IMR-90 (cell line): ENCODE measurements around the gene MYBL2. TPM values are rescaled to one million over a fixed set of nuclear protein-coding genes. Genes with fewer than 3 reads are reported as not detected.

Source experiments
- ATAC-seq: fragments of 200-7000 bp; cut with Tn5 transposase; 2 replicates; pipeline ENCODE4 v1.9.1; 2020; ENCODE audit warnings: low read depth, mild to moderate bottlenecking, moderate library complexity
- BruUV-seq: library from RNA; stranded (reverse); fragments of 400-500 nt; replicated peaks from 2 replicates; lab custom pipeline; 2021; lab: Mats Ljungman, UMichigan
- CTCF ChIA-PET: fragments of 300-600 bp; formaldehyde crosslinking; extraction: SDS; loops from one replicate; lab custom pipeline; 2021; ENCODE audit warnings: antibody characterized with exemption; lab: Yijun Ruan, JAX
- POLR2A ChIA-PET: fragments of 300-600 bp; sonication (Branson Sonifier 250); formaldehyde crosslinking; loops from one replicate; lab custom pipeline; 2022; ENCODE audit warnings: antibody characterized with exemption; ENCODE audit not compliant: unreplicated experiment; lab: Charles Lee
- DNase-seq: peaks from one replicate; pipeline ENCODE4 v3.0.0; 2013
- H2AFZ ChIP-seq: replicated peaks from 2 replicates; pipeline ENCODE3; 2013; ENCODE audit warnings: low read length, mild to moderate bottlenecking; ENCODE audit not compliant: poor library complexity
- H2AK5ac ChIP-seq: 2 replicates; pipeline ENCODE4 v1.6.1; 2013; ENCODE audit warnings: low read depth, low read length, inconsistent platforms
- H2AK9ac ChIP-seq: replicated peaks from 2 replicates; pipeline ENCODE3; 2013; ENCODE audit warnings: mild to moderate bottlenecking, low read depth, low read length, moderate library complexity; ENCODE audit not compliant: poor library complexity
- H2BK120ac ChIP-seq: 2 replicates; pipeline ENCODE4 v1.6.1; 2013; ENCODE audit warnings: low read depth, low read length, inconsistent platforms
- H2BK15ac ChIP-seq: 3 replicates; pipeline ENCODE4 v1.6.1; 2013; ENCODE audit warnings: low read depth, low read length, inconsistent platforms
- H2BK20ac ChIP-seq: 2 replicates; pipeline ENCODE4 v1.6.1; 2013; ENCODE audit warnings: low read depth, mild to moderate bottlenecking, inconsistent platforms, low read length, moderate library complexity
- H2BK5ac ChIP-seq: 2 replicates; pipeline ENCODE4 v1.6.1; 2013; ENCODE audit warnings: mild to moderate bottlenecking, low read depth, low read length, inconsistent platforms; ENCODE audit not compliant: poor library complexity, severe bottlenecking
- H3K14ac ChIP-seq: replicated peaks from 2 replicates; pipeline ENCODE4 v1.6.1; 2013; ENCODE audit warnings: low read depth, low read length, inconsistent platforms
- H3K18ac ChIP-seq: 2 replicates; pipeline ENCODE4 v1.6.1; 2013; ENCODE audit warnings: low read depth, low read length, control low read depth
- H3K23ac ChIP-seq: 2 replicates; pipeline ENCODE4 v1.6.1; 2013; ENCODE audit warnings: low read depth, low read length, inconsistent platforms
- H3K27ac ChIP-seq: 2 replicates; pipeline ENCODE4 v1.5.1; 2013; ENCODE audit warnings: mild to moderate bottlenecking, control low read depth, low read length; ENCODE audit not compliant: insufficient read depth
- H3K27me3 ChIP-seq: 2 replicates; pipeline ENCODE4 v1.6.1; 2013; ENCODE audit warnings: low read length; ENCODE audit not compliant: control insufficient read depth, insufficient read depth
- H3K36me3 ChIP-seq: 2 replicates; pipeline ENCODE4 v1.6.1; 2013; ENCODE audit warnings: low read length, mixed read lengths; ENCODE audit not compliant: control insufficient read depth, insufficient read depth
- H3K4ac ChIP-seq: 2 replicates; pipeline ENCODE4 v1.6.1; 2013; ENCODE audit warnings: low read depth, low read length, inconsistent platforms
- H3K4me1 ChIP-seq: 2 replicates; pipeline ENCODE4 v1.6.1; 2013; ENCODE audit warnings: low read length, mixed read lengths; ENCODE audit not compliant: control insufficient read depth, insufficient read depth
- H3K4me2 ChIP-seq: 2 replicates; pipeline ENCODE4 v1.6.1; 2013; ENCODE audit warnings: low read depth, mild to moderate bottlenecking, control low read depth, low read length, moderate library complexity
- H3K4me3 ChIP-seq: 2 replicates; pipeline ENCODE4 v1.5.1; 2013; ENCODE audit warnings: low read depth, mild to moderate bottlenecking, control low read depth, low read length, moderate library complexity; ENCODE audit not compliant: insufficient read depth
- H3K56ac ChIP-seq: 2 replicates; pipeline ENCODE4 v1.6.1; 2013; ENCODE audit warnings: low read length, inconsistent platforms; ENCODE audit not compliant: insufficient read depth; ENCODE audit errors: extremely low read depth
- H3K79me1 ChIP-seq, 2 experiments: 2 replicates each; pipeline ENCODE4 v1.6.1; 2013; ENCODE audit warnings: low read length in 2 of 2, inconsistent platforms in 1 of 2, low read depth in 1 of 2
- H3K9ac ChIP-seq: 2 replicates; pipeline ENCODE4 v1.6.1; 2013; ENCODE audit warnings: low read depth, low read length, control low read depth
- H3K9me1 ChIP-seq: 2 replicates; pipeline ENCODE4 v1.6.1; 2013; ENCODE audit warnings: low read length, inconsistent platforms; ENCODE audit not compliant: insufficient read depth
- H3K9me3 ChIP-seq: 2 replicates; pipeline ENCODE4 v1.6.1; 2013; ENCODE audit warnings: low read length; ENCODE audit not compliant: control insufficient read depth, insufficient read depth
- H4K20me1 ChIP-seq: 2 replicates; pipeline ENCODE4 v1.6.1; 2013; ENCODE audit warnings: low read length, inconsistent platforms; ENCODE audit not compliant: insufficient read depth
- H4K5ac ChIP-seq: 2 replicates; pipeline ENCODE4 v1.6.1; 2013; ENCODE audit warnings: mild to moderate bottlenecking, low read depth, low read length, control low read depth
- H4K8ac ChIP-seq, 2 experiments: 2 replicates each; pipeline ENCODE4 v1.6.1; 2013; ENCODE audit warnings: low read depth in 2 of 2, low read length in 2 of 2, control low read depth in 1 of 2, inconsistent platforms in 1 of 2
- H4K91ac ChIP-seq: 2 replicates; pipeline ENCODE4 v1.6.1; 2013; ENCODE audit warnings: low read depth, low read length, inconsistent platforms; ENCODE audit not compliant: insufficient read depth
- BHLHE40 ChIP-seq: fragments of 150-350 bp; IDR thresholded peaks from 2 replicates; pipeline ENCODE4 v1.6.1; 2016; ENCODE audit warnings: mild to moderate bottlenecking, low read depth, low read length
- CEBPB ChIP-seq: IDR thresholded peaks from 2 replicates; pipeline ENCODE4 v1.6.1; 2012; ENCODE audit warnings: low read depth, low read length, improper control_type of control experiment
- CTCF ChIP-seq: conservative IDR thresholded peaks from 2 replicates; pipeline ENCODE4 v1.5.1; 2012; ENCODE audit warnings: mild to moderate bottlenecking, low read depth, low read length, improper control_type of control experiment
- MAFK ChIP-seq: IDR thresholded peaks from 2 replicates; pipeline ENCODE4 v1.6.1; 2012; ENCODE audit warnings: low read depth, low read length, improper control_type of control experiment
- MAZ ChIP-seq: IDR thresholded peaks from 2 replicates; pipeline ENCODE4 v1.6.1; 2012; ENCODE audit warnings: low read depth, mild to moderate bottlenecking, low read length, improper control_type of control experiment, moderate library complexity, borderline replicate concordance
- MXI1 ChIP-seq: IDR thresholded peaks from 2 replicates; pipeline ENCODE4 v1.6.1; 2012; ENCODE audit warnings: low read depth, mild to moderate bottlenecking, low read length, moderate library complexity, borderline replicate concordance
- POLR2A ChIP-seq: IDR thresholded peaks from 2 replicates; pipeline ENCODE4 v1.6.1; 2012; ENCODE audit warnings: mild to moderate bottlenecking, low read depth, low read length
- RFX5 ChIP-seq: IDR thresholded peaks from 2 replicates; pipeline ENCODE4 v1.8.0; 2012; ENCODE audit warnings: low read depth, mild to moderate bottlenecking, low read length, moderate library complexity
- SMC3 ChIP-seq: fragments of 150-350 bp; IDR thresholded peaks from 2 replicates; pipeline ENCODE4 v1.6.1; 2016; ENCODE audit warnings: low read depth, mild to moderate bottlenecking, antibody characterized with exemption, low read length, moderate library complexity
- WGBS, 2 experiments: methylation state at CpG; one replicate each; pipeline versions ENCODE4 v1.1.5 to v1.1.7; 2013; ENCODE audit warnings: missing lambda C conversion rate in 2 of 2; ENCODE audit not compliant: insufficient read length in 1 of 2; ENCODE audit errors: extremely low coverage in 2 of 2; 5-methylcytosine and 5-hydroxymethylcytosine counted together
- dilution Hi-C: fragments of 300-500 bp; cut with HindIII; formaldehyde crosslinking; loops from one replicate; pipeline ENCODE4 v1.14.3; 2018; ENCODE audit warnings: low sequenced_read_pairs; ENCODE audit not compliant: unreplicated experiment
- in situ Hi-C: fragments of 300-500 bp; cut with MboI; formaldehyde crosslinking; loops from 3 replicates; pipeline ENCODE4 v1.14.3; 2019; ENCODE audit warnings: low sequenced_read_pairs, inconsistent platforms, mixed read lengths
- intact Hi-C: fragments of 100-400 bp; cut with micrococcal nuclease; formaldehyde crosslinking; loops from 2 replicates; pipeline ENCODE4 v1.10.0; 2022
- polyA plus RNA-seq, 3 experiments: library from polyadenylated mRNA; depleted of rRNA; stranded (reverse); fragments of >200 nt; gene quantifications; 2 replicates each; pipeline ENCODE4 v1.2.3, GENCODE V29; 2012; ENCODE audit warnings: low replicate concordance in 1 of 3
- total RNA-seq: library from RNA; depleted of rRNA; stranded (reverse); fragments of >200 nt; gene quantifications from 2 replicates; pipeline ENCODE4 v1.2.3, GENCODE V29; 2012

The MYBL2 gene
- total and polyA plus RNA-seq, 2 of the 4 experiments (the other 2 are of a cell fraction): 12.4 to 23.1 TPM

- intact Hi-C loops: no loop called here
These were observed 14.6 kb downstream of the MYBL2 start for GRCh38 chr20:43681468-43681942.

More at GRCh38 chr20:43681468-43681942, 14.6 kb downstream of the MYBL2 start:
- in situ Hi-C loops (no loop called here), dilution Hi-C loops (no loop called here)
- TF ChIP-seq MAFK: no peak
- TF ChIP-seq SMC3: no peak
- no peak for TF ChIP-seq CEBPB
- TF ChIP-seq RFX5: no peak
- no peak for TF ChIP-seq CTCF
- TF ChIP-seq MAZ: no peak
- TF ChIP-seq MXI1: no peak
- TF ChIP-seq BHLHE40: no peak
- no peak for TF ChIP-seq POLR2A
- no peaks in the 10 kb centered on the region for H3K27me3 ChIP-seq
- H4K20me1 ChIP-seq: no peaks in the 10 kb centered on the region
- H2BK15ac ChIP-seq: no peak overlapping the region
- DNase-seq (no peak), ATAC-seq (no peak)
- no peak overlapping the region for H2BK5ac ChIP-seq
- H4K91ac ChIP-seq: no peak overlapping the region
- H4K5ac ChIP-seq: no peak overlapping the region
- H3K79me1 ChIP-seq: peaks cover 0 to 10% of the 10 kb centered on the region in 2 experiments; a peak in 2 of 4 replicates
- no peak overlapping the region for H2AK9ac ChIP-seq
- no TSS peak for BruUV-seq
- no peak overlapping the region for H3K4me3 ChIP-seq
- no peak overlapping the region for H3K18ac ChIP-seq
- CTCF ChIA-PET: interaction anchor here (1.2 to 1.6 kb wide), 2 partner anchors 10 to 143 kb away, joined by 3 to 4 read pairs; no protein-coding TSS in a partner anchor
- no peaks in the 10 kb centered on the region for H3K4me1 ChIP-seq
- H3K23ac ChIP-seq: no peak overlapping the region
- no peak overlapping the region for H4K8ac ChIP-seq
- no peak overlapping the region for H3K9ac ChIP-seq
- no peak overlapping the region for H3K4ac ChIP-seq
- no peak overlapping the region for H3K27ac ChIP-seq
- H2BK20ac ChIP-seq: no peak overlapping the region
- no peak overlapping the region for H3K56ac ChIP-seq
- no peak overlapping the region for H3K14ac ChIP-seq
- peaks cover 7% of the 10 kb centered on the region; the same call in 1 of the 2 replicates for H3K9me1 ChIP-seq
- no peak overlapping the region for H2AK5ac ChIP-seq
- H3K9me3 ChIP-seq: no peaks in the 10 kb centered on the region
- no peak overlapping the region for H2AFZ ChIP-seq
- H3K4me2 ChIP-seq: no peak overlapping the region
- POLR2A ChIA-PET: no interaction called here
- H3K36me3 ChIP-seq: no peaks in the 10 kb centered on the region; the same call in 1 of the 2 replicates
- WGBS, 2 experiments: 89% methylated on average over 5 of the region's 8 CpGs; no CpG with 5 or more reads in 1 of the 2 experiments
- no peak overlapping the region for H2BK120ac ChIP-seq
